ENCODE data around the gene DNAH10. TPM values are rescaled to one million over a fixed set of nuclear protein-coding genes. Genes with fewer than 3 reads are reported as not detected.

Gene DNAH10
- total RNA-seq, 2 donors from 2014 or later, result 0.09 to 0.64 TPM

- 92 to 98% methylated on average over 6 of the region's 6 CpGs for WGBS, 2 experiments (ENCODE audit: insufficient coverage in 1 of 2, insufficient read length in 1 of 2)
- peak; percentile 33 for DNase-seq
- H3K27me3 Mint-ChIP-seq (ENCODE audit: insufficient read depth), result peaks cover 2% of the 10 kb centered on the region
- H3K27ac Mint-ChIP-seq, result no peak overlapping the region
- no peak for TF ChIP-seq CTCF (conservative IDR thresholded peaks at IDR 0.05)
- no peaks in the 10 kb centered on the region for H3K36me3 ChIP-seq (ENCODE audit: control insufficient read depth, insufficient read depth, low read length)
- H3K27me3 ChIP-seq (ENCODE audit: control insufficient read depth, insufficient read depth, low read length, poor library complexity, severe bottlenecking), result no peaks in the 10 kb centered on the region
- H3K4me1 Mint-ChIP-seq, result no peaks in the 10 kb centered on the region
- H3K27ac ChIP-seq (ENCODE audit: low read depth, low read length), result no peak overlapping the region
- no peaks in the 10 kb centered on the region for H3K4me1 ChIP-seq (ENCODE audit: control insufficient read depth, insufficient read depth, low read length)
- H3K36me3 Mint-ChIP-seq (ENCODE audit: low read depth), result no peaks in the 10 kb centered on the region
- H3K9me3 ChIP-seq (ENCODE audit: control insufficient read depth, low read length), result peaks cover 5% of the 10 kb centered on the region
- no peak overlapping the region for H3K9ac ChIP-seq (ENCODE audit: extremely low read depth, low read length, poor library complexity, severe bottlenecking)
- H3K4me3 ChIP-seq (ENCODE audit: low read length), result no peak overlapping the region
- no peak overlapping the region for H3K4me3 Mint-ChIP-seq
- peaks cover 7% of the 10 kb centered on the region for H3K9me3 Mint-ChIP-seq
Observed at GRCh38 chr12:123839826-123840225, 77.7 kb downstream of the DNAH10 start.

DNA sequence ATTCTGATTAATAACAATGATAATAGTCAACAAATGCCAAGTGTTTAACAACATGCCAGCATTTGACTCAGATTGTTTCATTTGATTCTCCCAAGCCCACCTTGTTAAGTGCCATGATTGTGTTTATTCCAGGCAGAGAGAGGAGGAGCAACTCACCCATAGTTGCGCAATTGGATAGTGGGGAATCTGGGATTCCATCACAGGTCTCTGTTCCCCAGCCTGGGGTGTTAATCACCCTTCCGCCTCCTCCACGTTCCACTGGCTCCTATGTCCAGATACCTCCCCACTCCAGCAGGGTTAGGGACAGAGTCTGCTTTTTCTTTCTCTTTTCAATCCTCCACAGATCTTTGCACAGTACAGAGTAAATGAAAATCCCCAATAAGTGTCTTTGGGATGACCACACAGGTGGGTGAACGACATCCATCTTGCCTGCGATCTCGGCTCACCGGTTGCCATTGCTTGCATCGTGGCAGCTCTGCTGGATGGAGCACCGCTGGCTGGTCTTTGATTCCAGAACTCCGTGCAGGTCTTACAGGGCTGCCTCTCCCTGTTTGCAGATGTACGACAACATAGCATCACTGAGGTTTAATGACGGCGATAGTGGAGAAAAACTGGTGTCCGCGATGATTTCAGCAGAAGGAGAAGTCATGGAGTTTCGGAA, 78.8 kb downstream of the DNAH10 start:
- H3K27ac Mint-ChIP-seq, result no peak overlapping the region
- peaks cover 2% of the 10 kb centered on the region for H3K27me3 Mint-ChIP-seq (ENCODE audit: insufficient read depth)
- no peaks in the 10 kb centered on the region for H3K9me3 ChIP-seq (ENCODE audit: control insufficient read depth, low read length)
- no peaks in the 10 kb centered on the region for H3K27me3 ChIP-seq (ENCODE audit: control insufficient read depth, insufficient read depth, low read length, poor library complexity, severe bottlenecking)
- no peak overlapping the region for H3K4me3 ChIP-seq (ENCODE audit: low read length)
- WGBS, 2 experiments (ENCODE audit: insufficient coverage in 1 of 2, insufficient read length in 1 of 2), result 93 to 98% methylated on average over 15 to 16 of the region's 16 CpGs
- no peaks in the 10 kb centered on the region for H3K36me3 Mint-ChIP-seq (ENCODE audit: low read depth)
- no peak for TF ChIP-seq CTCF (conservative IDR thresholded peaks at IDR 0.05)
- no peaks in the 10 kb centered on the region for H3K4me1 Mint-ChIP-seq
- H3K4me3 Mint-ChIP-seq, result no peak overlapping the region
- H3K4me1 ChIP-seq (ENCODE audit: control insufficient read depth, insufficient read depth, low read length), result no peaks in the 10 kb centered on the region
- no peaks in the 10 kb centered on the region for H3K9me3 Mint-ChIP-seq
- no peak overlapping the region for H3K9ac ChIP-seq (ENCODE audit: extremely low read depth, low read length, poor library complexity, severe bottlenecking)
- H3K27ac ChIP-seq (ENCODE audit: low read depth, low read length), result no peak overlapping the region
- no peaks in the 10 kb centered on the region for H3K36me3 ChIP-seq (ENCODE audit: control insufficient read depth, insufficient read depth, low read length)
- peak; percentile 52 for DNase-seq

- H3K9me3 Mint-ChIP-seq, result no peaks in the 10 kb centered on the region
- peaks cover 2% of the 10 kb centered on the region for H3K27me3 Mint-ChIP-seq (ENCODE audit: insufficient read depth)
- no peak overlapping the region for H3K4me3 ChIP-seq (ENCODE audit: low read length)
- H3K4me1 ChIP-seq (ENCODE audit: control insufficient read depth, insufficient read depth, low read length), result no peaks in the 10 kb centered on the region
- WGBS, 2 experiments (ENCODE audit: insufficient coverage in 1 of 2, insufficient read length in 1 of 2), result 89 to 93% methylated on average over 13 to 14 of the region's 14 CpGs
- H3K27ac Mint-ChIP-seq, result no peak overlapping the region
- DNase-seq, result peak; percentile 47
- H3K27ac ChIP-seq (ENCODE audit: low read depth, low read length), result no peak overlapping the region
- H3K9ac ChIP-seq (ENCODE audit: extremely low read depth, low read length, poor library complexity, severe bottlenecking), result no peak overlapping the region
- no peaks in the 10 kb centered on the region for H3K36me3 Mint-ChIP-seq (ENCODE audit: low read depth)
- H3K27me3 ChIP-seq (ENCODE audit: control insufficient read depth, insufficient read depth, low read length, poor library complexity, severe bottlenecking), result no peaks in the 10 kb centered on the region
- TF ChIP-seq CTCF (conservative IDR thresholded peaks at IDR 0.05), result no peak
- H3K36me3 ChIP-seq (ENCODE audit: control insufficient read depth, insufficient read depth, low read length), result no peaks in the 10 kb centered on the region
- H3K4me1 Mint-ChIP-seq, result no peaks in the 10 kb centered on the region
- H3K4me3 Mint-ChIP-seq, result no peak overlapping the region
- H3K9me3 ChIP-seq (ENCODE audit: control insufficient read depth, low read length), result no peaks in the 10 kb centered on the region
Observed at GRCh38 chr12:123843912-123844748, 82.0 kb downstream of the DNAH10 start.
